ENCODE results near the gene HDAC7.

DNA sequence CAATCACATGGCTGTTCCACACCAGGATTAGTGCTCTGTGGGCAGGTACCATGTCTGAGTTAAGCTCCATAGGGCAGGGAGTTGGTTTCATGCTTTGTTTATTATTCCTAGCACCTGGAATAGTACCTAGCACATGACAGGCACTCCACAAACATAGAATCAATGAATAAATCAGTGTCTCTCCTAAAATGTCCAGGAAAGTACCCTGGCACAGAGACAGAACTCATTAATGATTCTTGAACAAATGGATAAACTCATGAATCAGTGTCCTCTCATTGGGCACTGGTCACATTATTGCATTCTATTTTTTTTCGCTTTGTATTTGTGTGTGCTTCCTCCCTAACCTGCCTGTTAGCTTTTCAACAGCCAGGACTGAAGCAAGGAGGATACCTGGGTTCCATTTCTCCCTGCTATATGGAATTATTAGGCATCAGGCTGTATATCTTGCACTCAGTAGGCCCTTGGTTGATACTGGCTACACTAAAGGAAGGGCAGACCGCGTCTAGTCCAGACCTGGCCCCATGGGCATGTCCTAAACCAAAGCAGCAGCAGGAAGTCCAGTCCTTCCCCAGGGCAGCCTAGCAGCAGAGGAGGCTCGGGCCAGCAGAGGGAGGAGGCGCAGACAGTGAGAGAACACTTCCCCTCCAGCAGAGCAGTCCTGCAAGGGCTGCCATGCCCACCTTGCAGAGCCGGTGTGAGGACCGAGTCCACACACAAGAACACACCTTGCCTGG is 18.4 kb downstream of the HDAC7 start:
- no peak for TF ChIP-seq CTCF (IDR thresholded peaks at IDR 0.05; ENCODE audit: insufficient read depth, low read depth, low read length)
- no peak for TF ChIP-seq EZH2 (IDR thresholded peaks at IDR 0.05; ENCODE audit: insufficient read depth, low read length)

Data from astrocyte (in vitro differentiated cells and primary cell).